HFFc6 (cell line): ENCODE measurements around the gene RTN4. TPM values are rescaled to one million over a fixed set of nuclear protein-coding genes. Genes with fewer than 3 reads are reported as not detected.

ENCODE experiments used
- DNase-seq: peaks from one replicate; pipeline ENCODE4 v3.0.0-alpha.2; 2018
- H3K27ac Mint-ChIP-seq: 2 replicates; pipeline ENCODE4 v1.8.0; 2020; ENCODE audit warnings: mild to moderate bottlenecking, mixed read lengths
- H3K27me3 Mint-ChIP-seq: 2 replicates; pipeline ENCODE4 v1.8.0; 2021; ENCODE audit warnings: mild to moderate bottlenecking, moderate library complexity, mixed read lengths; ENCODE audit not compliant: insufficient read depth
- H3K36me3 Mint-ChIP-seq: 2 replicates; pipeline ENCODE4 v1.8.0; 2021; ENCODE audit warnings: low read depth, mixed read lengths
- H3K4me1 Mint-ChIP-seq: 2 replicates; pipeline ENCODE4 v1.8.0; 2020; ENCODE audit warnings: low read depth, mixed read lengths
- H3K4me3 Mint-ChIP-seq: 2 replicates; pipeline ENCODE4 v1.8.0; 2020; ENCODE audit warnings: mild to moderate bottlenecking, moderate library complexity, mixed read lengths
- H3K9me3 Mint-ChIP-seq: 2 replicates; pipeline ENCODE4 v1.8.0; 2020; ENCODE audit warnings: mild to moderate bottlenecking, mixed read lengths
- CTCF ChIP-seq: fragments of 200-600 bp; sonication (generic); IDR thresholded peaks from 2 replicates; pipeline ENCODE4 v1.5.0; 2021; ENCODE audit warnings: antibody characterized with exemption, mild to moderate bottlenecking
- total RNA-seq, 6 experiments: library from RNA; stranded (reverse); fragmentation: NEBNext Ultra II Directional; extraction: Animal tissue kit (Norgen Biotek cat#: 25700); gene quantifications; 2 replicates in 1 of 6; 3 replicates in 5 of 6; pipeline ENCODE4 v1.2.3, GENCODE V29; 2021

RTN4 gene
- total RNA-seq, 6 experiments from 2014 or later: 820 to 1,001 (median 831) TPM

GRCh38 chr2:54957321-54957999 lies 92.8 kb downstream of the RTN4 start:
- no peaks in the 10 kb centered on the region for H3K9me3 Mint-ChIP-seq
- 0 out of 2 replicates have a peak, but pooled peaks cover 4% of the 10 kb centered on the region for H3K36me3 Mint-ChIP-seq
- H3K4me1 Mint-ChIP-seq: peaks cover 35% of the 10 kb centered on the region
- no peak for DNase-seq
- no peak overlapping the region for H3K27ac Mint-ChIP-seq
- TF ChIP-seq CTCF: no peak
- peaks cover 14% of the 10 kb centered on the region for H3K27me3 Mint-ChIP-seq
- no peak overlapping the region for H3K4me3 Mint-ChIP-seq

- no peak for TF ChIP-seq CTCF
- Mint-ChIP-seq H3K4me1 (peaks cover 44% of the 10 kb centered on the region), H3K27me3 (peaks cover 10% of the 10 kb centered on the region), H3K27ac (no peak overlapping the region; the same call in 1 of the 2 replicates), H3K9me3 (no peaks in the 10 kb centered on the region), H3K4me3 (no peak overlapping the region), H3K36me3 (0 out of 2 replicates have a peak, but pooled peaks cover 4% of the 10 kb centered on the region)
- DNase-seq: no peak
These were observed 94.1 kb downstream of the RTN4 start for GRCh38 chr2:54956111-54956627.

DNA sequence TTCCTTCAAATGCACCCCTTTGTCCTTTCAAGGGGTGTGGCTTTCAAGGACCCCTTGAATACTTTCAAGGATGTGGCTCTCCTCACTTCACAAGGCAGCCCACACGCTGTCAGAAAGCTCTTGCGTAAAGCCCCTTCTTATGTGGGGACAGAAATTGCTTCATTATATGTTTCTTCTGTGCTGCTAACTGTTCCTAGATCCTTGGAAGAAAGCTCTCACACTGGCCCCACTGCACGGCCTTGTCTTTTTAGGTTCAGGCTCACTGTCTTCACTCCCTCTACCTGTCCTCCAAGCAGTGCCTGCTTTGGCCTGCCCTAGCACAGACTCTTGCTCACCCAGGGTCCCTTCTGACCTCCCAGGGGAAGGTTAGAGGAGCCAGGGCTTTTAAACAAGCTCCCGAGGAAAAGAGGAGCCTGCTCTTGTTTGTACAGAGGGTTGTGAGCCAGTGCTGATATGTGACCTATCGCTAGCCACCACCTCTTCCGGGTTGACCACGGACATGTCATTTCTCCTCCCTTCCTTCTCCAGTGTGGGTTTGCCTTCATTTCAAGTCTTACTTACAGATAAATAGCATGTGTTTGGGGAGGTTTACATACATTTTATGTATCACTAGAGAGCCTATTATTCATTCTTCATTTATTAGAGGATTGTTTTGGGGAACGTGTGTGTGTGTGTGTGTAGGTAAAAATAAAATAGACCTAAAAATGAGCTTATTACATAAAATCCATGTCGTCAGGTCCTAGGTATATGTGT lies 94.7 kb downstream of the RTN4 start:
- Mint-ChIP-seq H3K9me3 (no peaks in the 10 kb centered on the region), H3K27ac (no peak overlapping the region), H3K36me3 (0 out of 2 replicates have a peak, but pooled peaks cover 4% of the 10 kb centered on the region), H3K4me3 (no peak overlapping the region), H3K27me3 (peaks cover 10% of the 10 kb centered on the region), H3K4me1 (peaks cover 50% of the 10 kb centered on the region)
- no peak for TF ChIP-seq CTCF
- DNase-seq: no peak

- H3K9me3 Mint-ChIP-seq: no peaks in the 10 kb centered on the region
- TF ChIP-seq CTCF: no peak
- DNase-seq: no peak
- H3K36me3 Mint-ChIP-seq: 0 out of 2 replicates have a peak, but pooled peaks cover 4% of the 10 kb centered on the region
- H3K4me3 Mint-ChIP-seq: no peak overlapping the region
- H3K4me1 Mint-ChIP-seq: peaks cover 57% of the 10 kb centered on the region
- peaks cover 10% of the 10 kb centered on the region for H3K27me3 Mint-ChIP-seq
- H3K27ac Mint-ChIP-seq: no peak overlapping the region
These were observed 95.4 kb downstream of the RTN4 start for GRCh38 chr2:54954705-54955357.

DNA sequence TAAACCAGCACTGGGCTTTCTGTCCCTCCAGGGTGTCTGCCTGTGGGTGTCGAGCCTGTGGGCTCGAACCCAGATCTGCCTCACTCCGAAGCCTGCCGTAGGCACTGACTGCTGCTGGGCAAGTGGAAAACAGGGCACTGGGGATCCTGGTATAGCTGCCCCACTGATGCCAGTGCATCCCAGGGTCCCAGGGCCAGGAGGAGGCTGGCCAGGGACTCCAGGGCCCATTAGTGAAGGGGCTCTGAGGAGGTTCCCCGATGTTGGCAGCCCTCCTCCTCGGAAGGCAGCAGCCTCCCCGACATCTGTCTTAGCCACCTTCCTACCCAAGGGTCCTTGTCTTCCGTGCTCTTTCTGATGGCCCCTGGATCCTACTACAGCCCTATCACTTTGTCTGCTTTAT lies 96.1 kb downstream of the RTN4 start:
- TF ChIP-seq CTCF: no peak
- no peaks in the 10 kb centered on the region for H3K9me3 Mint-ChIP-seq

More for the DNA sequence above, 96.1 kb downstream of the RTN4 start:
- no peak overlapping the region for H3K27ac Mint-ChIP-seq
- H3K4me1 Mint-ChIP-seq: peaks cover 64% of the 10 kb centered on the region
- H3K36me3 Mint-ChIP-seq: 0 out of 2 replicates have a peak, but pooled peaks cover 3% of the 10 kb centered on the region
- no peak for DNase-seq
- H3K27me3 Mint-ChIP-seq: peaks cover 9% of the 10 kb centered on the region
- H3K4me3 Mint-ChIP-seq: no peak overlapping the region
